ENCODE results near the gene SEC16A.

DNA sequence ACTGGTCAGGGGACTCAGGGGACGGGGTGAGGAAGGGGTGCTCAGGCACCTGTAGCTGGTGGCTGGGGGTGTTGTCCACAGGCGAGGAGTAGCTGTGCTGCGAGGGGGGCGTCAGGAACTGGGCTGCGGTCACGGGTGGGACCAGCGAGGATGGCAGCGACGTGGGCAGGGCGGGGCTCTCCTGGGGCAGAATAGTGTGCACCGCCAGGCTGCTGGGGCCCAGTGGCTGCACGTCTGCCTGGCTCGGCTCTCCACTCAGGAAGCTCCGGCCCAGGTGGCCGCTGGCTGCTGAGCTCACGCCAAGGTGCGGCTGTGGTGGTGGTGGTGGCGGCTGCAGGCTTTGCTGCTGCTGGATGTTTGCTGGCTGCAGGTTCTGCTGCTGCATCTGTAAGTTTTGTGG lies 13.3 kb upstream of the SEC16A start:
- TF ChIP-seq BHLHE40 (IDR thresholded peaks at IDR 0.05; ENCODE audit: borderline replicate concordance) (no peak), SP1 (IDR thresholded peaks at IDR 0.05) (no peak), FOXM1 (IDR thresholded peaks at IDR 0.05; ENCODE audit: borderline replicate concordance) (no peak), CTBP1 (IDR thresholded peaks at IDR 0.05; ENCODE audit: borderline replicate concordance) (no peak), ZNF384 (IDR thresholded peaks at IDR 0.05) (no peak), ELF4 (IDR thresholded peaks at IDR 0.05) (no peak), NFRKB (IDR thresholded peaks at IDR 0.05) (no peak), SUZ12 (IDR thresholded peaks at IDR 0.05) (no peak), ARNT (IDR thresholded peaks at IDR 0.05) (no peak), FOXK2 (IDR thresholded peaks at IDR 0.05) (no peak), LEF1 (IDR thresholded peaks at IDR 0.05; ENCODE audit: borderline replicate concordance) (no peak), HDGF (IDR thresholded peaks at IDR 0.05; ENCODE audit: borderline replicate concordance) (no peak)

Measured in HEK293T (cell line).